C4-2B (cell line): ENCODE results near the gene CEP85L.

Experiments used
- H3K27ac ChIP-seq: fragments of 450-650 bp; 2 replicates; pipeline ENCODE4 v1.5.1; 2017
- CTCF ChIP-seq: fragments of 450-650 bp; conservative IDR thresholded peaks from 2 replicates; pipeline ENCODE4 v1.5.1; 2017; ENCODE audit warnings: mild to moderate bottlenecking
- ZFX ChIP-seq: fragments of 450-650 bp; IDR thresholded peaks from 2 replicates; pipeline ENCODE4 v1.6.1; 2017

The CEP85L gene

GRCh38 chr6:118562959-118563358 is 88.4 kb downstream of the CEP85L start:
- no peak overlapping the region for H3K27ac ChIP-seq
- TF ChIP-seq ZFX (no peak), CTCF (no peak)

- TF ChIP-seq ZFX (no peak), CTCF (no peak)
- no peak overlapping the region for H3K27ac ChIP-seq
Measured at GRCh38 chr6:118562248-118562647, 89.1 kb downstream of the CEP85L start.

GRCh38 chr6:118559659-118560058 is 91.7 kb downstream of the CEP85L start:
- no peak overlapping the region for H3K27ac ChIP-seq
- TF ChIP-seq CTCF (no peak), ZFX (no peak)

GRCh38 chr6:118558464-118559217 is 92.8 kb downstream of the CEP85L start:
- H3K27ac ChIP-seq, result no peak overlapping the region
- no peak for TF ChIP-seq CTCF
- TF ChIP-seq ZFX, result no peak

GRCh38 chr6:118554698-118555097 is 96.7 kb downstream of the CEP85L start:
- H3K27ac ChIP-seq, result no peak overlapping the region
- no peak for TF ChIP-seq ZFX
- no peak for TF ChIP-seq CTCF

GRCh38 chr6:118553132-118553531 is 98.3 kb downstream of the CEP85L start:
- TF ChIP-seq CTCF (no peak), ZFX (no peak)

GRCh38 chr6:118551063-118552053 is 100.0 kb downstream of the CEP85L start:
- H3K27ac ChIP-seq, result no peak overlapping the region

More at GRCh38 chr6:118553132-118553531, 98.3 kb downstream of the CEP85L start:
- no peak overlapping the region for H3K27ac ChIP-seq

More at GRCh38 chr6:118551063-118552053, 100.0 kb downstream of the CEP85L start:
- TF ChIP-seq CTCF (peak; percentile 77), ZFX (no peak)
